Retinal pigment epithelial cell (primary cell): ENCODE results near the gene OBSL1.

Experiments used
- DNase-seq: peaks from one replicate; pipeline ENCODE4 v3.0.0-alpha.2; 2010; ENCODE audit warnings: low read depth
- H3K4me3 ChIP-seq: 2 replicates; pipeline ENCODE4 v1.5.1; 2011; ENCODE audit warnings: mild to moderate bottlenecking, low read length, control low read depth, moderate library complexity
- CTCF ChIP-seq: conservative IDR thresholded peaks from 2 replicates; pipeline ENCODE4 v1.5.1; 2011; ENCODE audit warnings: low read depth, low read length, control low read depth, inconsistent platforms

Gene OBSL1

GRCh38 chr2:219596954-219597551 lies 25.7 kb upstream of the OBSL1 start:
- DNase-seq = no peak
- no peak for TF ChIP-seq CTCF
- peak overlapping the region; percentile 92 for H3K4me3 ChIP-seq

- no peak for DNase-seq
- peak; percentile 40 for TF ChIP-seq CTCF
- H3K4me3 ChIP-seq = no peak overlapping the region
These were observed 23.9 kb upstream of the OBSL1 start for GRCh38 chr2:219595256-219595655.

GRCh38 chr2:219593154-219593553 lies 21.8 kb upstream of the OBSL1 start:
- H3K4me3 ChIP-seq = no peak overlapping the region
- DNase-seq = no peak
- TF ChIP-seq CTCF = no peak

GRCh38 chr2:219592736-219593135 lies 21.4 kb upstream of the OBSL1 start:
- no peak for TF ChIP-seq CTCF
- no peak for DNase-seq

GRCh38 chr2:219591091-219591490 lies 19.8 kb upstream of the OBSL1 start:
- H3K4me3 ChIP-seq = no peak overlapping the region
- TF ChIP-seq CTCF = no peak
- DNase-seq = no peak

More at GRCh38 chr2:219592736-219593135, 21.4 kb upstream of the OBSL1 start:
- H3K4me3 ChIP-seq = no peak overlapping the region

- no peak overlapping the region for H3K4me3 ChIP-seq
- no peak for DNase-seq
- TF ChIP-seq CTCF = no peak
These were observed 10.0 kb upstream of the OBSL1 start for GRCh38 chr2:219581346-219581745.

- no peak overlapping the region for H3K4me3 ChIP-seq
- no peak for DNase-seq
- TF ChIP-seq CTCF = no peak
These were observed 7.7 kb upstream of the OBSL1 start for GRCh38 chr2:219578811-219579613.
